Ishikawa (cell line): ENCODE data around the gene JPT2.

Experiments
- CEBPB ChIP-seq: IDR thresholded peaks from 2 replicates; pipeline ENCODE4 v1.6.1; 2012
- CREB1 ChIP-seq: IDR thresholded peaks from 2 replicates; pipeline ENCODE4 v1.6.1; 2012; ENCODE audit warnings: low read depth
- EGR1 ChIP-seq: IDR thresholded peaks from 2 replicates; pipeline ENCODE4 v1.6.1; 2012
- EP300 ChIP-seq: IDR thresholded peaks from 2 replicates; pipeline ENCODE4 v1.6.1; 2012; ENCODE audit warnings: borderline replicate concordance
- FOXM1 ChIP-seq: IDR thresholded peaks from 2 replicates; pipeline ENCODE4 v1.6.1; 2012; ENCODE audit warnings: low read depth, borderline replicate concordance
- MAX ChIP-seq: IDR thresholded peaks from 2 replicates; pipeline ENCODE4 v1.6.1; 2012
- NFIC ChIP-seq: IDR thresholded peaks from 2 replicates; pipeline ENCODE4 v1.6.1; 2012
- RAD21 ChIP-seq: IDR thresholded peaks from 2 replicates; pipeline ENCODE4 v1.6.1; 2012; ENCODE audit warnings: low read depth
- TAF1 ChIP-seq: IDR thresholded peaks from 2 replicates; pipeline ENCODE4 v1.6.1; 2012; ENCODE audit warnings: low read depth, mild to moderate bottlenecking
- TCF12 ChIP-seq: IDR thresholded peaks from 2 replicates; pipeline ENCODE4 v1.6.1; 2012; ENCODE audit warnings: low read depth
- TEAD4 ChIP-seq: IDR thresholded peaks from 2 replicates; pipeline ENCODE4 v1.6.1; 2012
- YY1 ChIP-seq: IDR thresholded peaks from 2 replicates; pipeline ENCODE4 v1.6.1; 2012; ENCODE audit warnings: low read depth
- ZBTB7A ChIP-seq: IDR thresholded peaks from 2 replicates; pipeline ENCODE4 v1.6.1; 2012; ENCODE audit warnings: low read depth
- TF ChIP-seq, protein P1 (sequence below): IDR thresholded peaks from 2 replicates; pipeline ENCODE4 v1.6.1; 2012; ENCODE audit warnings: low read depth, mild to moderate bottlenecking
- TF ChIP-seq, protein P2 (sequence below): IDR thresholded peaks from 2 replicates; pipeline ENCODE4 v1.6.1; 2012

JPT2 gene

DNA sequence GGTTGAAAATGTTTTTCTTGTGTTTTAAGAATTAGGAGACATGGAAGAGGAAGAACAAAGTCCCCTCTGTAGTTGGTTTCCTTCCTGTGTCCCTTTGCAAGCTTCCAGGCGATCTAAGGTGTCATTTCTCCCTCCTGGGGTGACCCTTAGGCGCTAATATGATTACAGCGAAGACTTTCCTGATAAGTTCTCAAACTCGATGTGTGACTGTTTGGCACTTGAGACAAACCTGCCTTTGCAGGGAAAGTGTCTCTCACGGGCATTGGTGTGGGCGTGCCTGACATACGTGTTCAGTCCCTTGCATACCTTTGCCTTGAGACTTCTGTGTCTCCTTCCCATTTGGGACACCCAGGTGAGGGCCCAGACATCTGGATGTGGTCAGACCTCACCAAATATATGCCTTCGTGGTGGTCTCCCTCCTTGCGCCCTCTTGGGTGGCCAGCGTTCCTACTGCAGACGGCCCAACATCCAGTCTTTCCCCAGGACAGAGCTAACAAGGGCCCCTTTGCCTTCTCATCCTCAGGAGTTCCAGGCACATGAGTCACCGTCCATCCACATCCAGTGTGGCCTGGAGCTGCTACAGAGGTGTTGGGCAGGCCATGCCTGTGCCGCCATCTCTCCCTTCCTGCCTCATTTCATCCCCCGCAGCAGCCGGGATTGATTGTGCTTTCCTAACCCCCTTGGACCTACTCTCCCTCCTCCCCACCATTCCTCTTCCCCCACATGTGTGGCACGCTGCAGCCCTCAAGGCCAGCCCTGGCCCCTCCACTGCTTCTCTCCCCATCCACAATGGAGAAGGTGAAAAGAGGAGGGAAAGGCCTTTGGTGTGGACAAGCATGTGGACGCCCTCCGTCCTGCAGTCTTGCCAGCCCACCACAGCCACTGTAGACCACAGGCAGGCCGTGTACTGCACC lies 3.1 kb upstream of the JPT2 start:
- TF ChIP-seq ZBTB7A (no peak), TCF12 (no peak), RAD21 (no peak), TAF1 (no peak), FOXM1 (no peak), TEAD4 (no peak), EGR1 (no peak), EP300 (no peak)
- TF ChIP-seq, protein P1, sequence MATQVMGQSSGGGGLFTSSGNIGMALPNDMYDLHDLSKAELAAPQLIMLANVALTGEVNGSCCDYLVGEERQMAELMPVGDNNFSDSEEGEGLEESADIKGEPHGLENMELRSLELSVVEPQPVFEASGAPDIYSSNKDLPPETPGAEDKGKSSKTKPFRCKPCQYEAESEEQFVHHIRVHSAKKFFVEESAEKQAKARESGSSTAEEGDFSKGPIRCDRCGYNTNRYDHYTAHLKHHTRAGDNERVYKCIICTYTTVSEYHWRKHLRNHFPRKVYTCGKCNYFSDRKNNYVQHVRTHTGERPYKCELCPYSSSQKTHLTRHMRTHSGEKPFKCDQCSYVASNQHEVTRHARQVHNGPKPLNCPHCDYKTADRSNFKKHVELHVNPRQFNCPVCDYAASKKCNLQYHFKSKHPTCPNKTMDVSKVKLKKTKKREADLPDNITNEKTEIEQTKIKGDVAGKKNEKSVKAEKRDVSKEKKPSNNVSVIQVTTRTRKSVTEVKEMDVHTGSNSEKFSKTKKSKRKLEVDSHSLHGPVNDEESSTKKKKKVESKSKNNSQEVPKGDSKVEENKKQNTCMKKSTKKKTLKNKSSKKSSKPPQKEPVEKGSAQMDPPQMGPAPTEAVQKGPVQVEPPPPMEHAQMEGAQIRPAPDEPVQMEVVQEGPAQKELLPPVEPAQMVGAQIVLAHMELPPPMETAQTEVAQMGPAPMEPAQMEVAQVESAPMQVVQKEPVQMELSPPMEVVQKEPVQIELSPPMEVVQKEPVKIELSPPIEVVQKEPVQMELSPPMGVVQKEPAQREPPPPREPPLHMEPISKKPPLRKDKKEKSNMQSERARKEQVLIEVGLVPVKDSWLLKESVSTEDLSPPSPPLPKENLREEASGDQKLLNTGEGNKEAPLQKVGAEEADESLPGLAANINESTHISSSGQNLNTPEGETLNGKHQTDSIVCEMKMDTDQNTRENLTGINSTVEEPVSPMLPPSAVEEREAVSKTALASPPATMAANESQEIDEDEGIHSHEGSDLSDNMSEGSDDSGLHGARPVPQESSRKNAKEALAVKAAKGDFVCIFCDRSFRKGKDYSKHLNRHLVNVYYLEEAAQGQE, result no peak
- TF ChIP-seq, protein P2, sequence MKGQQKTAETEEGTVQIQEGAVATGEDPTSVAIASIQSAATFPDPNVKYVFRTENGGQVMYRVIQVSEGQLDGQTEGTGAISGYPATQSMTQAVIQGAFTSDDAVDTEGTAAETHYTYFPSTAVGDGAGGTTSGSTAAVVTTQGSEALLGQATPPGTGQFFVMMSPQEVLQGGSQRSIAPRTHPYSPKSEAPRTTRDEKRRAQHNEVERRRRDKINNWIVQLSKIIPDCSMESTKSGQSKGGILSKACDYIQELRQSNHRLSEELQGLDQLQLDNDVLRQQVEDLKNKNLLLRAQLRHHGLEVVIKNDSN, result no peak

DNA sequence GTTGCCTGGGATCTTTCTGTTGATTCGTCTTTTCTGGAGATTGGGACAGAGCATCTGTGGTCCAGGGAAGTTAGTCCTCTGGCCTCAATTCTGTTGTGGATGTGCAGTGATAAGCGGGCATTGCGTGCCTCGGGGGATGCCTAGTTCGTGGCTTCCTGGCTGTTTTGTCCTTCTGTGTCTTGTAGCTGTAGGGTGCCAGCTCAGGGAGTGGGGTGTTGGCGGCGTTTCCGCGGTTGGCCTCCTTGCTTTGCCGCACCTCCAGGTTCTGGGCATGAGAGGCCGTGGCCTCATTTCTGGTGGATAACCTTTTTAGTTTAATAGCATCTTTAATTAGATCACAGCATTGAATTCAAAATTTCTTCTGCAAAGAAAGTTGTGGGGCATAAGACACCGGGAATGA lies 1.4 kb upstream of the JPT2 start:
- TF ChIP-seq YY1 (no peak), CREB1 (no peak), EP300 (no peak), FOXM1 (no peak), ZBTB7A (no peak), MAX (no peak), NFIC (no peak), TCF12 (no peak), RAD21 (no peak), TEAD4 (no peak), EGR1 (no peak), CEBPB (no peak)
- TF ChIP-seq, protein P1, result no peak
- TF ChIP-seq, protein P2, result no peak

GRCh38 chr16:1677339-1677738 lies 740 bp upstream of the JPT2 start:
- TF ChIP-seq NFIC, result no peak
- TF ChIP-seq EP300, result no peak
- TF ChIP-seq, protein P1, result no peak
- no peak for TF ChIP-seq EGR1
- no peak for TF ChIP-seq TCF12
- no peak for TF ChIP-seq RAD21
- TF ChIP-seq, protein P2, result no peak
- TF ChIP-seq TAF1, result no peak
- no peak for TF ChIP-seq CREB1
- TF ChIP-seq ZBTB7A, result no peak
- TF ChIP-seq CEBPB, result no peak
- TF ChIP-seq MAX, result no peak
- TF ChIP-seq FOXM1, result no peak
- TF ChIP-seq TEAD4, result no peak
- TF ChIP-seq YY1, result no peak
